NCI-H2107 treated with DMSO at 0.1 percent for 48 hours (cell line): ENCODE measurements around the gene C8B.

Experiments
- DNase-seq: peaks from one replicate; lab custom pipeline; 2025; ENCODE audit not compliant: unreplicated experiment; lab: John Stamatoyannopoulos, UW

Gene C8B

GRCh38 chr1:56965916-56966697 lies at the start of gene C8B:
C8B (minus strand) TSS chr1:56966015; CDS start chr1:56965948, 67 bp downstream.
- no peak for DNase-seq

GRCh38 chr1:57015071-57015470 lies 49.3 kb upstream of the C8B start:
- DNase-seq, result no peak

- DNase-seq, result peak; percentile 30
Observed at GRCh38 chr1:57013522-57013921, 47.7 kb upstream of the C8B start.

GRCh38 chr1:57012315-57012714 lies 46.5 kb upstream of the C8B start:
- no peak for DNase-seq

GRCh38 chr1:57010511-57010910 lies 44.7 kb upstream of the C8B start:
- DNase-seq, result no peak

GRCh38 chr1:57007948-57008347 lies 42.1 kb upstream of the C8B start:
- DNase-seq, result no peak

- no peak for DNase-seq
Observed at GRCh38 chr1:57007472-57007871, 41.7 kb upstream of the C8B start.

- no peak for DNase-seq
Observed at GRCh38 chr1:57003398-57004139, 37.8 kb upstream of the C8B start.

GRCh38 chr1:56995414-56996100 lies 29.7 kb upstream of the C8B start:
- DNase-seq, result no peak

GRCh38 chr1:56993475-56993874 lies 27.7 kb upstream of the C8B start:
- no peak for DNase-seq

GRCh38 chr1:56992318-56993125 lies 26.7 kb upstream of the C8B start:
- no peak for DNase-seq

- no peak for DNase-seq
Observed at GRCh38 chr1:56991576-56991975, 25.8 kb upstream of the C8B start.

GRCh38 chr1:56986397-56986796 lies 20.6 kb upstream of the C8B start:
- DNase-seq, result no peak

- no peak for DNase-seq
Observed at GRCh38 chr1:56985857-56986256, 20.0 kb upstream of the C8B start.

GRCh38 chr1:56983484-56983883 lies 17.7 kb upstream of the C8B start:
- no peak for DNase-seq

- no peak for DNase-seq
Observed at GRCh38 chr1:56979986-56980755, 14.4 kb upstream of the C8B start.

GRCh38 chr1:56978819-56979218 lies 13.0 kb upstream of the C8B start:
- no peak for DNase-seq

- no peak for DNase-seq
Observed at GRCh38 chr1:56977910-56978309, 12.1 kb upstream of the C8B start.

GRCh38 chr1:56975446-56975845 lies 9.6 kb upstream of the C8B start:
- no peak for DNase-seq
